ENCODE measurements around the gene C2orf68. TPM values are rescaled to one million over a fixed set of nuclear protein-coding genes. Genes with fewer than 3 reads are reported as not detected.
"Not testable (repeated sequence)": the region's sequence is repeated elsewhere in the genome, so short reads cannot be mapped to it uniquely, and the experiment has no call there.

C2orf68 gene
- total RNA-seq, 2 donors from 2014 or later: 15.8 to 18.4 TPM

DNA sequence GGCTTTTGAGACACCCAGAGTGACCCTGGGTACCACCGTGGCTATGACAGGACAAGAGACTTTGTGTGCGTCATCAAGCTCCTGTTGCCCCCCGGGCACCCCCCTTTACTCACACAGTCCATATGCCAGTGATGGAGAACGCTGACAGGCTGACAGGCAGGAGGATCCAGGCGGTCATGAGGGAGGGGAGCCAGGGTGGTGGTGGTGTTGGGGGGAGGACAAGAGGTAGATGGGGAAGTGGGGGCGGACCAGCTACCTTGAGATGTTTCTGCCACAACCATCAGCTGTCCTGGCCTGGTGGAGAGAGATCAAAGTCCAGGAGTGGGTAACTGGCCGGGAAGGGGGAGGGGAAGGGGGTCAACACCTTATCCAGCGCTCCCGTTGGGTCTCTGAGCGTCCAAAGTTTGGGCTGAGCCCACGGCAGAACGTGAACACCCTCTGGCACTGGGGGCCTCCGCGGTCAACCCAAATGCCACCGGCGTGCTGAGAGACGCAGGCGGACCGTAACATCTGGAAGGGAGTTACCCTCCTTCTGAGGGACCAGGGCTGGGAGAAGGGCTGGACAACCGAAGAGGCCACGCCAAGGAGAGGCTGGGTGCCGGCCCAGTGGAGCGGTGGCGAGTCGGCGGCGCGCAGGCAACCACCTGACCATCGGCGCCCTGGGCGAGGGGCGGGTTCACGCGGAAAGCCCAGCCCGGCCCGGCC is 9.9 kb downstream of the C2orf68 start:
- DNase-seq (ENCODE audit: low spot score): peak; percentile 92

DNA sequence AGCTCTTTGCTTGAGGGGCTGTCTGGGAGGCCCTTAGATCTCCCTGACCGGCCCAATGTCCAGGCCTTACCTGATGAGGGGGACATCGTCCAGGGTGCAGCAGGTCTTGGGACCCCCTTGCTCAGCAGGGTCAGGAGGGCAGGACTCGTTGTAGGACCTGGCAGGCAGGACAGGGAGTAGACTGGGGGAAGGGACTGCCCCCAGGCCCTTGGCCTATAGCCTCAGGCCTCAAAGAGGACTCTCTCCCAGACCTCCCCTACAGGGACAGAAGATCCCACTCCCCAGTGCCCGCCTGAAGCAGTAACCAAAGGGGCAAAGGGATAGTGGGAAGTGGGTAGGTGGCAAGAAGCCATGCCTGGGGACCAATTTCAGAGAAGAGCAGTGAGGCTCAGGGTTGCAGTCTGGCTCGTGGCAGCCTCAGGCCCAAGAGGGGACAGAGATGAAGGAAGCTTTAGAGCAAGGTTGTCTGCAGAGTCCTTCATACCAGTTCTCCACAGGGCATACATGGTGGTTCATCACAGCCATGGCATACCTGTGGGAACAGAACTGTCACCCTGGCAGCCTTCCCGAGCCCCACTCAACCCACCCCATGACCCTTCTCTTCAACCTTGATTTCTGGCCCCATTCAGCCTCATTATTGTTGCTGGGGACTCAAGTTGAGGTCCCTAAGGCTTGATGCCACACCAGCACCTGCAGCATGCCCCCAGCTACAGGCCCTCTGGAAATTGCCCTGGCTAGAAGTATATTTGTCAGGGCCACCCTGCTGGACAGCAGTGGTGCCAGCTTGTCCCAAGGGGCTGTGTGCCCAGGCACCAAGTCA is 10.7 kb downstream of the C2orf68 start:
- no peak for DNase-seq (ENCODE audit: low spot score)
- intact Hi-C loops (cut with DNase I): loop anchor here in 1 of 2 donors (5.0 kb wide), 1 partner anchor 39 kb away; the partner anchor contains the start of gene GGCX

More for the DNA sequence above, 9.9 kb downstream of the C2orf68 start:
- intact Hi-C loops (cut with DNase I): loop anchor here in 1 of 2 donors (5.0 kb wide), 1 partner anchor 40 kb away; the partner anchor contains the start of gene GGCX

DNA sequence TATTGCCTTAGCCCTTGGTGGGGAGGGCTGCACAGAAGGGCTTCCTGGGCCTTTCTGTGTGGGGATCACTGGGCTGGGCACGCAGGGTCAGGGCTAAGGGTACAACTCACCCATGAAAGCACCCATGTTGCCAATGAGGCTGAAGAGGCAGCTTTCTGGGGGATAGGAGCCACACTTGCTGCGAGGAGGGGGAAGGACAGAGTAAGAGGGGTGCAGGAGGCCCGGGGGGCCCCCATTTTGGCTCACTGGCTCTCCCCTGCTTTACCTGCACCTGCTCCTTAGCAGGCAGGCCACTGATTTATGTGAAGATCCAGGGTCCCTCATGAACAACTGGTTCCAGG is 11.7 kb downstream of the C2orf68 start:
- intact Hi-C loops (cut with DNase I): loop anchor here in 1 of 2 donors (5.0 kb wide), 1 partner anchor 38 kb away; the partner anchor contains the start of gene GGCX
- no peak for DNase-seq (ENCODE audit: low spot score)

DNA sequence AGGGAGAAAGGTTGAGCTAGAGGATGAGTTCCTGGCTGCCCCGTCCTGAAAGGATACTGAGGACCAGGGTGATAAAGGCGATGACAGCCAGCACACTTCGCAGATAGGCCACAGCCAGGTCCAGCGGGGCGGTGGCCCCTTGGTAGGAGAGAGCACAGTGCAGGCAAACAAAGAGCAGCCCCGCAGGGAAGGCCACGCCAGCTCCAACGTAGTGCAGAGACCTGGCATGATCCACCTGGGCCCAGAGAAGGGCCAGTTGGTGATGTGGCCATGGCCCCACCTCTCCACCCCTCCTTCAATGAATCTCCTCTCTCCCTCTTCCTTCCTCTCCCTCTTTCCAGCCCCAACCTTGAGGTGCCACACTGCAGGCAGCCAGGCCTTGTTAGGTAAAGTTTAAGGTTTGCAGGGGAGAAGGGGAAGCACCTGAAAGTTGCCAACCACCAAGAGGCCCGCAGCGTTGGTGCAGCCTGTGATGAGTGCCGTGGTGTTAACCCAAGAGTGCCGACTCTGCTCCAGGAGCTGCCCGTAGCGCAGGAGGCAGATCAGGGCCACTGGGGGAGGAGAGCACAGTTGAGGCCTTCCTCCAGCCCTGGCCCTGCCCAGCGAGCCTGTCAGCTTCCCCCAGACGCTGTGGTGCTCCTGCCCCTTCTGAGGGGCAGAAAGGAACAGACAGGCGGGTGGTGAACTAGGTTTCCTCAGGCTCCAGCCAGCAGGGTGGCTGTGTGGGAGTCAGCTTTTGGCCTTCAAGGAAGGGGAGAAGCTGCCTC is 12.2 kb downstream of the C2orf68 start:
- intact Hi-C loops (cut with DNase I): loop anchor here in 1 of 2 donors (5.0 kb wide), 1 partner anchor 37 kb away; the partner anchor contains the start of gene GGCX

DNA sequence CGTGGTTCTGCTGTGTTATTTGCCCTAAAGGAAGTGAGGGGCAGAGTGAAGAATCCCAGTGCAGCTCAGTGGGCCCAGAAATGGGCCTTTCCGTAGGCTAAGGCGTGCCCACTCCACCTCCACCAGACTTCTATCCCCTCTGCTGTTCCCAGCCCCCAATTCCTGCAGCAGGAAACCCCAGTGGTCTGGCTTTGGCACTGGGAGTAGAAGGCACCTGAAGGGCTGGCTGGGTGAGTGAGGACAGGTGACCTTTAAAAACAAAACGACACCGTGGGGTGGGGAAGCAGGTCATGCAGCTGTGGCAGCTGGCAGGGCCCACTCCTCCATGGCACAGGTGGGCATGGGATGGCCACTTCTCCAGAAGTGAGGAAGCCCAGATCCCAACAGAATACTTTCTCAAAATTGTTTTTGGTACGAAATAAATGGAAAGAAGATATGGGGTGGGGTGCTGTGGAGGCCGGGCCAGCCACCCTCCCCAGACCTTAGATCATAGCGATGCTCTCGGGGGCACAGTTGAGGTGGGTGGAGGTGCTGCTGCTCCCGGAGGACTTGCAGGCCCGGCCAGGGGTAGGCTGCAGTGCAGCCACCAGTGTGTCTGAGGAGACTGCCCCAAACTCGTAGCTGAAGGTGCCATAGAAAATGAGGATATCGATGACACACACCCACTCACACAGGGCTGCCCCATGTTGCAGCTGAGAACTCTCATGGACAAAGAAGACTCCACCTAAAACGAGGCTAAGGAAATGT is 13.1 kb downstream of the C2orf68 start:
- DNase-seq (ENCODE audit: low spot score): no peak
- intact Hi-C loops (cut with DNase I): no loop called here

More for the DNA sequence above, 12.2 kb downstream of the C2orf68 start:
- DNase-seq (ENCODE audit: low spot score): no peak

DNA sequence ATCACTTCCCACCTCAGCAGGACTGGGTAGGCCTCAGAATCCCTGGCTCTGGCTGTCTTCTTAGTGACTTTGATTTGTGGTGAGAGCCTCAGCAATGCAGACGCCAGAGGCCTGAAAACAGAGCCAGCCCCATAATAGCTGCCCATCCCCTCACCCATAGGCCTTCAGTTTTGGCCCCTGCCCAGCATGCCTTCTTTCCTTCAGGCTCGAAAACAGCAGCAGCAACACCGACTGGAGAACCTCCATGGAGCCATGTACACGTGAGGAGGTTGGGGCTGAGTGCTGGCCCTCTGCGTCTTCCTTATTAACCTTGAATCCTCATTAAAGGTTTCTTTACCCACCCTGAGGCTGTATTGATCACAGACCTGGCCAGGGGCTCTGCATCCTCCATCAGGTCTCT is 14.6 kb downstream of the C2orf68 start:
- DNase-seq (ENCODE audit: low spot score): no peak

DNA sequence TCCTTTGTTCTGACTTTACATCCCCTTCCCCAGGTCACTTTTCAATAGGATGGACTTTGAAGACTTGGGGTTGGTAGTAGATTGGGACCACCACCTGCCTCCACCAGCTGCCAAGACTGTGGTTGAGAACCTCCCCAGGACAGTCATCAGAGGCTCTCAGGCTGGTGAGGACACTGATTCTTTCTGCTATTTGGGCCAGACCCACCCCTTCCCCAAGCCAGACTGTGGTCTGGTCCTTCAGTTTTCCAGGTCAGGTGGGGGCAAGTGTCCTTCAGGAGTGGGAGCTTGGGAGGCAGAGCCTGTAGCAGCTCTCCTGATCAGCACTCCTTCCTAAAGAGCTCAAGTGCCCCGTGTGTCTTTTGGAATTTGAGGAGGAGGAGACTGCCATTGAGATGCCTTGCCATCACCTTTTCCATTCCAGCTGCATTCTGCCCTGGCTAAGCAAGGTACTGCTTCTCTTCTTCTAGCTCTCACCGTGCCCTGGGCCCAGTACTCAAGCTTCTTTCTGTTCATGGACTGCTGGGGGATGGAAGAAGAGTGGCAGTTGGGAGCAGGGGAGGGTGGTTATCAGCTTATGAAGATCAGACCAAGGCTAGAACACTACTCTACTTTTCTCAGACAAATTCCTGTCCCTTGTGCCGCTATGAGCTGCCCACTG is 15.3 kb downstream of the C2orf68 start:
- intact Hi-C loops (cut with DNase I): no loop called here
- DNase-seq (ENCODE audit: low spot score): no peak

More for the DNA sequence above, 14.6 kb downstream of the C2orf68 start:
- intact Hi-C loops (cut with DNase I): no loop called here

DNA sequence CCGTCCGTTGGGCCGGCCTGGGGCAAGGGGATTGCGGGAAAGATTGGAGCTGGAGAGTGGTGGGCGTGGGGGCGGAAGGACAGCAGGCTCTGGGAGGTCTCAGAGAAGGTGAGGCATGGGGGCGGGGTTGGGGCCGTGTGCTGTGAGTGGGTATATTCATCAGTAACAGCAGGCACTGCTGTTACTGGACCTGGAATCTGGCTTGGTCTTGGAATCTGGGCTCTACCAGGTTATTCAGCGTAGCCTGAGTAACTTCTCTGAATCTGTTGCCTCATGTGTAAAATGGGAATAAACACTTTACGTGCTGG is 15.9 kb downstream of the C2orf68 start:
- intact Hi-C loops (cut with DNase I): no loop called here
- no peak for DNase-seq (ENCODE audit: low spot score)

DNA sequence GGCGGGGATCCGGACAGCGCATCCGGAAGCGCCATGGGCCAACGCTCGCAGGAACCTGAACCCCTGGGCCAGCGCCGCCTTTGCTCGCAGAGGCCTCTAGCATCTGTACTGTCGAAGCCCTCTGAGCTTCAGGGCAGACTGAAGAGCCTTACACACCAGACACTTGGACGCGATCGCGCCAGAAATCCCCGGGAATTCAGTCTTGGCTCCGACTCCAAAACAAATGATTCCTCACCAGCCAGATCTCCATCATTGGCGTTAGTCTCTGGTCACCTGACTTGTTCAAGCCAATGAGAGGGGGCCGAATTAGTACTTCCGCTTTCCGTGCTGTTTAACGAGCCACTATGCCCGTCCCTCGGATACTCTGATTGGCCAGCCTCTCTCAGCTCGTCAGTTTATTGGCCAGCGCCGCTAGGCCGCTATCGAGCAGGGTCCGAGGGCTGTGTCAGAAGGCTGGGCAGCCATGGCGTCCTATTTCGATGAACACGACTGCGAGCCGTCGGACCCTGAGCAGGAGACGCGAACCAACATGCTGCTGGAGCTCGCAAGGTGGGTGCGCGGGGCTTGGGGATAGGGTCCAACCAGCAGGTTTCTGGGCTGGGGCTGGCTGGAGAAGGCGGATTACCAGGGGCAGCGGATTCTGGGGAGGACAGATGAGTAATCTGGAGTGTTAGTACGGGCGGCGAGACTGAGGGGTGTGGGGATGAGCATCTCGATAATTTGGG is 16.4 kb downstream of the C2orf68 start, which contains the start of gene RNF181:
TSS of gene RNF181 (plus strand) at position 445 of the 725 bp plus-strand sequence. CDS start at position 464, 19 bp downstream.
- intact Hi-C loops (cut with DNase I): no loop called here
- DNase-seq (ENCODE audit: low spot score): peak; percentile 98

DNA sequence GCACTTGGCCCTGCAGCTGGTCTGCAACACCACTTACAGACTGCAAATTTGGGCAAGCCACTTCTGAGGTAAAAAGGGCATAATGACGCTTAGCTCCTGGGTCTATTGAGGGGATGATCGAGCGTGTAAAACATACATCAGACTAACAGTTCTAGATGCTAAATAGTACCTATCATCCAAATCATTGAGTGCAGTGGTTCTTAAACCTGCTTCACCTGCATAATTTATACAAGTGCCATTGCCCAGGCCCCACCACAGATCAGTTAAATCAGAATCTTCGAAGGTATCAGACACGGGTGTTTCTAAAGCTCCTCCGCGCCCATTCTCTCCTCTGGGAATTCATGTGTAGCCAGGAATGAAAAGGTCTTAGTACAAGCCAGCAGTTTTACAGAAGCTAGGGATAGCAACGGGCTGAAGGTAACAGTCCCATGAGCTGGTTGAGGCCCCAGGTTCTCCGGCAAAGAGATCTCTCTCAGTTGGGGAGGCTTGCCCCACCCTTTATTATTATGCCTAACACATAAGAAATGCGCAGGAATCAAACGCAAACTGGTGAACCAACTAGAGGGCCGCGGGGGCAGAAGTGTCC is 17.1 kb downstream of the C2orf68 start:
- intact Hi-C loops (cut with DNase I): no loop called here
- no peak for DNase-seq (ENCODE audit: low spot score)

DNA sequence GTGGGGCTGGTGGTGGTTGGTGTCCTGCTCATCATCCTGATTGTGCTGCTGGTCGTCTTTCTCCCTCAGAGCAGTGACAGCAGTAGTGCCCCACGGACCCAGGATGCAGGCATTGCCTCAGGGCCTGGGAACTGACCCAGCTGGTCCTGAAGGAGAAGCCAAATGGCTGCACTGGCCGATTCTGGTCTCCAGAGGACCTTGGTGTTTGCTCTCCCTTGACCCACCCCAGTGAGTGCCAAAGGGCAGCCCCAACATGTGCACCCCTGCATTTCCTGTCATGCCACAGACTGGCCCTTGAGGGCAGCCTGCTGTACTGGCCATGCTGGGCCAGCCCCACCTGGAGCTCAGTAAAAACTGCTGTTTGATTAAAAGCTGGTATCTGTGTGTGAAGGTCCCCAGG is 18.8 kb downstream of the C2orf68 start:
- no peak for DNase-seq (ENCODE audit: low spot score)
- intact Hi-C loops (cut with DNase I): no loop called here

DNA sequence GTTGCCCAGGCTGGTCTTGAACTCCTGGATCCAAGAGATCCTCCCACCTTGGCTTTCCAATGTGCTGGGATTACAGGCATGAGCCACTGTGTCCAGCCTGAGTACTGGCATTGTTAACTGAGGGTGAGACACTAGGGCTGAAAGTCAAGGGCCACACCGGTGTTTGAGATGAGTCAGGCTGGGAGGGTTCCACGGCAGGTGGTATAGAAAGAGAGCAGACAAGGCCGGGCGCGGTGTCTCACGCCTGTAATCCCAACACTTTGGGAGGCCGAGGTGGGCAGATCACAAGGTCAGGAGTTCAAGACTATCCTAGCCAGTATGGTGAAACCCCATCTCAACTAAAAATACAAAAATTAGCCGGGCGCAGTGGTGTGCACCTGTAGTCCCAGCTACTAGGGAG is 19.6 kb downstream of the C2orf68 start:
- intact Hi-C loops (cut with DNase I); DNase-seq (ENCODE audit: low spot score): not testable (repeated sequence)

DNA sequence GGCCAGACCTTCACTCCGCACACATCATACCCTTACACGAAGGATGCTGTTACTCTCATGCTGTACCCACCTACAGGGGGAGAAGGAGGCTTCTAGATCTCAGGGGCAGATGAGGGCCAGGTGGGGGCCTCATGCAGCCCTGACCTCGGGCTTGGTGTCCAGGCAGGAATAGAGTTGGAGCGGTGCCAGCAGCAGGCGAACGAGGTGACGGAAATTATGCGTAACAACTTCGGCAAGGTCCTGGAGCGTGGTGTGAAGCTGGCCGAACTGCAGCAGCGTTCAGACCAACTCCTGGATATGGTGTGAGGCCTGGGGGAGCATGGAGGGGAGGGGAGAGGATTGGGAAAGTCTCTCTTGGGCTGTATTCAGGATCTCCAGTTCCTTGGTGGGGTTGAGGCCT is 20.3 kb downstream of the C2orf68 start:
- intact Hi-C loops (cut with DNase I): no loop called here
- no peak for DNase-seq (ENCODE audit: low spot score)

DNA sequence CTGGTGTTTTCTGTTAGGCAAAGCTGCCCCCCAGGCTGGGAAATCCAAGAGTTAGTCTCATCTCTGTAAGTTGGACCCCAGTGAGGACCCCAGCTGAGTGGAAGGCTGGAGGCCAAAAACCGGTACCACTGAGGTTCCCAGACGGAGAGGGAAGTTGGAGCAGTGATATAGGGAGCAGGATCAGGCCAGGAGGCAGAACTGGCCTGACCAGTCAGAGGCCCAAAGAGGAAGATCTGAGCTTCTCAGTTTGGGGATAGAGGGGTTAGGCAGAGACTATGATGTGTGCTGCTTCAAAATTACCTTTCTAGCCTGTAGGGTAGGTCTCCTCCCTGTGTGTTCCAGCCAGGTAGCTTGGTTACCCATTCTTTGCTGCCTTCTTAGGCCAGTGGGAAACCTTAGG is 20.9 kb downstream of the C2orf68 start:
- intact Hi-C loops (cut with DNase I): no loop called here
- no peak for DNase-seq (ENCODE audit: low spot score)

DNA sequence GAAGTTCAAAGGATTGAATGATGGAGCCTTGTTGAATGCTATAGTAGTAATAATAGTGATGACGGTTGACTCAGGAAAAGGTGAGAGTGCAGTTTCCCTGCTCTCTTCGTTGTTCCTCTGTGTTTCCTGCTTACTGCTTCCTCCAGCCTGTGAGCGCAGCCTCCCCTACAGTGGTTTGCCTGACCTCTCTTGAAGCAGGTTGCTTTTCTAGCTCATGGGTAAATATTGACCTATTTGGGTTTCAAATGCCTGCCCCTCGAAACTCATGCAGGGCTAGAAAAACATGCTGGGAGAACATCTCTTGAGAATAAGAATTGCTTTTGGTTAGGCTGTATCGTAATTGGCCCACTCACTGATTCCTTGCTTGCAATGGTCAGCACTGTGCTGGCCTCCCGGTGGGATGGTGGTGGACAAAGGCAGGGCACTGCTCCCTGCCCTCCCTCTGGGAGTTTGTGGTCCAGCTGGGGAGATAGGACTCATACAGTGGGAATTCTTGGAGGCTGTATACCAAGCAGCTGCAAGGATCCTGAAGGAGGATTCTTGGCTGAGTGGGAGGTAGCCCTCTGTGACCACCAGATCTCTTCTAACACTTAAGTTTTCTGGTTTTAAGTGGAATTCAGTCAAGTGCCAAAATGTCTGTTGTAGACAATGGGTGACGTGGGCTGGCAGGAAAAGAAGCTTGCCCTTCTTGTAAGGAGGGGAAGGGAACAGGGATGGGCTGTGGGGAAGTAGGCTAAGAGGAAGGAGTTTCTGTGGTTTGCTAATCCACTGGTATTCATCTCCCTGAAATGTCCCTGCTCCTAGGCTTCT is 21.7 kb downstream of the C2orf68 start:
- DNase-seq (ENCODE audit: low spot score): no peak
- intact Hi-C loops (cut with DNase I): no loop called here

DNA sequence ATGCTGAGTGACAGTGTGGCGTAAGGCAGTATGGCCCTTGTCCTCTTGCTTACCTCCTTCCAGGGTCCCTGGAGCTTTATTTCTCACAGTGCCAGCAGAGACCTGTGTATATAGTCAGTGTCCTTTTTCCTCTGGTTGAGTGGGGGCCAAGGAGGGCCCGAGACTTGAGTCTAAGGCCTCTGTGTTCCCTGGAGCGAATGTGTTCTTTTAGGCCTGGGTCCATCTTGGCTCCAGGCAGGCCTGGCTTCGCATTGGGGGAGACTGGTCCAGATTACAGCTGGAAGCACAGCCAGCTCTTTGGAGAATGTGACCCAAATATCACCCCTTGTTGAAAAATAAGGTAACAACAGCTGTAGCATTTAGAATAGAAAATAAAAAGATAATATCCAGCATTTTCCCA is 22.7 kb downstream of the C2orf68 start:
- intact Hi-C loops (cut with DNase I): no loop called here
- DNase-seq (ENCODE audit: low spot score): no peak

DNA sequence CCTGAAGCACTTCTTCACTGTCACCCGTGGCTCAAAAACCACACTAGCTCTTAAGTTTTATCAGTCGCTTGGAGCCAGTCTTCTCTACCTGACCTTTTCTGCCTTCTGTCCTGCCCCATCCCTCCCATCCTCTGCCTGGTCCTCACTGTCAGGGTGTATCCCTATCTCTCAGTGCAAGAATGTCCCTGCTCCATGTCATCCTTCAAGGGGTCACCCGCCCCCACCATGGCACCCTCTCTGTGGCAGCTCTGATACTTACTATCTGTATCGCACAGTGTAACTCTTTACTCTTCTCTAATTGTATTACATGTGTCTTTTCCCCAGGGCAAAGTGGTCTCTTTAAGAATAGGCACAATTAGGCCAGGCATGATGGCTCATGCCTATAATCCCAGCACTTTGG is 23.2 kb downstream of the C2orf68 start:
- no peak for DNase-seq (ENCODE audit: low spot score)
- intact Hi-C loops (cut with DNase I): no loop called here

All from posterior vena cava (tissue), 2 donors.